ENCODE measurements around the gene SPTBN1. TPM values are rescaled to one million over a fixed set of nuclear protein-coding genes. Genes with fewer than 3 reads are reported as not detected.

The SPTBN1 gene
- total and polyA plus RNA-seq, 2 of the 13 experiments (the other 11 are each of a cell fraction or from before 2014, with no cell fraction given) = 123 to 299 TPM

DNA sequence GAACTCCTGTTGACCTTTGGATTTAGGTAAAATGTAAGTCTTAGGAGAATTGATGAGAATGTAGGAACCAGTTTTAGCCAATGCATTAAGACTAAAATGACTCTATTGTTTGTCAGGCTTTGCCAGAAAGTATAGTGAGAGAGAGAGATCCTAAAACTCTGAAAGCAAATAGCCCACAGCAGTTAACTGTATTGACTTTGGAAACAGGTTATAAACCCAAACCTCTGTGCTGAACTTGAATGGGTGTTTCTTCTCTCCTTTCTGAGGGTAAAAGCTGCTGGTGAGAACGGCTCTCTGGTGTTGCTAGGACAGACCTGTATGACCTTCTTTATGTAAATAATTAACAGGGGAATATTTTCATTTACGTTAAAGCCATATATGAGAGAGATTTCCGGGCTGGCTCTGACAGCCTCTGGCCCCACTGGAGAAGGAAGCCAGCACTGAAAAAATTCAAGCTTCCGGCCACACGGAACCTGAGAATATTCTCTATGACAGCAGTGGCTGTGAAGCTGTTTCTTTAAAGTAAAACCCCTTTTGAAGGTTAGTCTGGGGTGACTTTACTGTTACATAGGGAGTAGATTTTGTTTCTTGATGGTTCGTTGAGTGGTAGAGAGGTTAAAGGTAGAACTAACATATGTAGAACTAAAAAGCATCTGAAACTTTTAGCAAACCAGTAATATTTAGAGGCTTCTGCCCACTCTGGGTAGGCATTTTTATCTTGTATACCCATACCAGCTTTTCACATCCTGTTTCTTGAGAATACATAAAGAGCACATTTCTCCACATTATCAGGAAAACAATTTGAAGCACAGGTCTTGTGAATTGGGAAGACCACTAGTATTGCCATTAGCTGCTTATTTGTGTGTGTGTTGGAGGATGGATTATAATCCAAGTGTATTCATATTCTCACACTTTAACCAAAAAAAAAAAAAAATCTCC lies 123.8 kb downstream of the SPTBN1 start (continued):
- TF ChIP-seq, protein P1, sequence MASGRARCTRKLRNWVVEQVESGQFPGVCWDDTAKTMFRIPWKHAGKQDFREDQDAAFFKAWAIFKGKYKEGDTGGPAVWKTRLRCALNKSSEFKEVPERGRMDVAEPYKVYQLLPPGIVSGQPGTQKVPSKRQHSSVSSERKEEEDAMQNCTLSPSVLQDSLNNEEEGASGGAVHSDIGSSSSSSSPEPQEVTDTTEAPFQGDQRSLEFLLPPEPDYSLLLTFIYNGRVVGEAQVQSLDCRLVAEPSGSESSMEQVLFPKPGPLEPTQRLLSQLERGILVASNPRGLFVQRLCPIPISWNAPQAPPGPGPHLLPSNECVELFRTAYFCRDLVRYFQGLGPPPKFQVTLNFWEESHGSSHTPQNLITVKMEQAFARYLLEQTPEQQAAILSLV (CRISPR knock-in tag; IDR thresholded peaks at IDR 0.05; ENCODE audit: borderline replicate concordance) = no peak
- TF ChIP-seq CEBPZ (IDR thresholded peaks at IDR 0.05; ENCODE audit: low read length) = no peak
- TF ChIP-seq, protein P2, sequence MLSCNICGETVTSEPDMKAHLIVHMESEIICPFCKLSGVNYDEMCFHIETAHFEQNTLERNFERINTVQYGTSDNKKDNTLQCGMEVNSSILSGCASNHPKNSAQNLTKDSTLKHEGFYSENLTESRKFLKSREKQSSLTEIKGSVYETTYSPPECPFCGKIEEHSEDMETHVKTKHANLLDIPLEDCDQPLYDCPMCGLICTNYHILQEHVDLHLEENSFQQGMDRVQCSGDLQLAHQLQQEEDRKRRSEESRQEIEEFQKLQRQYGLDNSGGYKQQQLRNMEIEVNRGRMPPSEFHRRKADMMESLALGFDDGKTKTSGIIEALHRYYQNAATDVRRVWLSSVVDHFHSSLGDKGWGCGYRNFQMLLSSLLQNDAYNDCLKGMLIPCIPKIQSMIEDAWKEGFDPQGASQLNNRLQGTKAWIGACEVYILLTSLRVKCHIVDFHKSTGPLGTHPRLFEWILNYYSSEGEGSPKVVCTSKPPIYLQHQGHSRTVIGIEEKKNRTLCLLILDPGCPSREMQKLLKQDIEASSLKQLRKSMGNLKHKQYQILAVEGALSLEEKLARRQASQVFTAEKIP (CRISPR knock-in tag; IDR thresholded peaks at IDR 0.05; ENCODE audit: borderline replicate concordance) = no peak
- 0 out of 2 replicates have a peak, but pooled peaks have one; percentile 41 for TF ChIP-seq ARNT2 (CRISPR knock-in tag; IDR thresholded peaks at IDR 0.05; ENCODE audit: low read depth)
- TF ChIP-seq, protein P3, sequence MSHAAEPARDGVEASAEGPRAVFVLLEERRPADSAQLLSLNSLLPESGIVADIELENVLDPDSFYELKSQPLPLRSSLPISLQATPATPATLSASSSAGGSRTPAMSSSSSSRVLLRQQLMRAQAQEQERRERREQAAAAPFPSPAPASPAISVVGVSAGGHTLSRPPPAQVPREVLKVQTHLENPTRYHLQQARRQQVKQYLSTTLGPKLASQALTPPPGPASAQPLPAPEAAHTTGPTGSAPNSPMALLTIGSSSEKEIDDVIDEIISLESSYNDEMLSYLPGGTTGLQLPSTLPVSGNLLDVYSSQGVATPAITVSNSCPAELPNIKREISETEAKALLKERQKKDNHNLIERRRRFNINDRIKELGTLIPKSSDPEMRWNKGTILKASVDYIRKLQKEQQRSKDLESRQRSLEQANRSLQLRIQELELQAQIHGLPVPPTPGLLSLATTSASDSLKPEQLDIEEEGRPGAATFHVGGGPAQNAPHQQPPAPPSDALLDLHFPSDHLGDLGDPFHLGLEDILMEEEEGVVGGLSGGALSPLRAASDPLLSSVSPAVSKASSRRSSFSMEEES (CRISPR knock-in tag; IDR thresholded peaks at IDR 0.05) = peak; percentile 43; the same call in 1 of the 2 replicates
- TF ChIP-seq TGIF2 (CRISPR knock-in tag; IDR thresholded peaks at IDR 0.05) = no peak; the same call in 1 of the 2 replicates
- TF ChIP-seq CREM (IDR thresholded peaks at IDR 0.05) = peak; percentile 71
- TF ChIP-seq CREM (CRISPR knock-in tag; IDR thresholded peaks at IDR 0.05) = no peak
- peak; percentile 7 for TF ChIP-seq STAG1 (CRISPR knock-in tag; IDR thresholded peaks at IDR 0.05)
- no peak; the same call in 1 of the 2 replicates for TF ChIP-seq ZNF800 (CRISPR knock-in tag; IDR thresholded peaks at IDR 0.05)
- TF ChIP-seq, protein P4, sequence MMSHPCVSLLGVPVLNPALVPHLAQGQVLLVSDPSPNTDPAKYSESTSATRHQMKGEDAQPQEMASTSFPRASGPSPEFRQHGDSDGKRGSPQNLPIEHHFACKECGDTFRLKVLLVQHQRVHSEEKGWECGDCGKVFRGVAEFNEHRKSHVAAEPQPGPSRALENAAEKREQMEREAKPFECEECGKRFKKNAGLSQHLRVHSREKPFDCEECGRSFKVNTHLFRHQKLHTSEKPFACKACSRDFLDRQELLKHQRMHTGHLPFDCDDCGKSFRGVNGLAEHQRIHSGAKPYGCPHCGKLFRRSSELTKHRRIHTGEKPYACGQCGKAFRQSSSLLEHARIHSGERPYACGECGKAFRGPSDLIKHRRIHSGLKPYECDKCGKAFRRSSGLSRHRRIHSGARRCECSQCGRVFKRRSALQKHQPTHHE (CRISPR knock-in tag; IDR thresholded peaks at IDR 0.05; ENCODE audit: borderline replicate concordance) = no peak
- no peak for TF ChIP-seq RBAK (CRISPR knock-in tag; IDR thresholded peaks at IDR 0.05)
- no peak for TF ChIP-seq ZNF432 (CRISPR knock-in tag; IDR thresholded peaks at IDR 0.05; ENCODE audit: borderline replicate concordance)
- TF ChIP-seq KDM5B (CRISPR knock-in tag; IDR thresholded peaks at IDR 0.05; ENCODE audit: borderline replicate concordance) = no peak
- TF ChIP-seq CHD2 (IDR thresholded peaks at IDR 0.05; ENCODE audit: low read depth, low read length) = no peak
- no peak for TF ChIP-seq ZNF180 (CRISPR knock-in tag; IDR thresholded peaks at IDR 0.05; ENCODE audit: borderline replicate concordance, low read depth)
- TF ChIP-seq ZKSCAN5 (CRISPR knock-in tag; IDR thresholded peaks at IDR 0.05) = no peak
